ENCODE results near the gene GSTM3.
"Not testable (repeated sequence)": the region's sequence is repeated elsewhere in the genome, so short reads cannot be mapped to it uniquely, and the experiment has no call there.

Gene GSTM3

GRCh38 chr1:109761227-109762038, 20.6 kb upstream of the GSTM3 start:
- no peak for FAIRE-seq

GRCh38 chr1:109760581-109761226, 19.9 kb upstream of the GSTM3 start:
- no peak for FAIRE-seq

- no peak for FAIRE-seq
These were observed 18.9 kb upstream of the GSTM3 start for GRCh38 chr1:109759513-109760334.

- FAIRE-seq = no peak
These were observed 17.3 kb upstream of the GSTM3 start for GRCh38 chr1:109757936-109758786.

GRCh38 chr1:109756848-109757521, 16.1 kb upstream of the GSTM3 start:
- no peak for FAIRE-seq

GRCh38 chr1:109756325-109756724, 15.5 kb upstream of the GSTM3 start:
- FAIRE-seq = not testable (repeated sequence)

- no peak for FAIRE-seq
These were observed 13.9 kb upstream of the GSTM3 start for GRCh38 chr1:109754738-109755137.

- no peak for FAIRE-seq
These were observed 10.9 kb upstream of the GSTM3 start for GRCh38 chr1:109751531-109752260.

- FAIRE-seq = no peak
These were observed 10.1 kb upstream of the GSTM3 start for GRCh38 chr1:109750920-109751319.

- no peak for FAIRE-seq
These were observed 9.5 kb upstream of the GSTM3 start for GRCh38 chr1:109750241-109750882.

- no peak for FAIRE-seq
These were observed 8.4 kb upstream of the GSTM3 start for GRCh38 chr1:109749221-109749620.

GRCh38 chr1:109748311-109748710, 7.5 kb upstream of the GSTM3 start:
- not testable (repeated sequence) for FAIRE-seq

- FAIRE-seq = no peak
These were observed 862 bp downstream of the GSTM3 start for GRCh38 chr1:109739738-109740614.

- no peak for FAIRE-seq
These were observed 7.5 kb downstream of the GSTM3 start for GRCh38 chr1:109733236-109733870.

GRCh38 chr1:109732390-109732881, 8.4 kb downstream of the GSTM3 start:
- FAIRE-seq = no peak

GRCh38 chr1:109730666-109731065, 10.2 kb downstream of the GSTM3 start:
- FAIRE-seq = no peak

- no peak for FAIRE-seq
These were observed 12.0 kb downstream of the GSTM3 start for GRCh38 chr1:109728870-109729269.

- no peak for FAIRE-seq
These were observed 14.0 kb downstream of the GSTM3 start for GRCh38 chr1:109726728-109727373.
